Measurements from ENCODE around the gene PRDX3.

GRCh38 chr10:119120875-119121274 lies 57.7 kb downstream of the PRDX3 start:
- TF ChIP-seq CTCF (conservative IDR thresholded peaks at IDR 0.05; ENCODE audit: low read depth, low read length) (no peak), EZH2 (IDR thresholded peaks at IDR 0.05; ENCODE audit: borderline replicate concordance, low read depth, low read length, poor library complexity, severe bottlenecking) (no peak)

Data from A673 (cell line).